C4-2B (cell line): ENCODE measurements around the gene POP7.

Experiments
- H3K27ac ChIP-seq: fragments of 450-650 bp; 2 replicates; pipeline ENCODE4 v1.5.1; 2017
- CTCF ChIP-seq: fragments of 450-650 bp; conservative IDR thresholded peaks from 2 replicates; pipeline ENCODE4 v1.5.1; 2017; ENCODE audit warnings: mild to moderate bottlenecking
- ZFX ChIP-seq: fragments of 450-650 bp; IDR thresholded peaks from 2 replicates; pipeline ENCODE4 v1.6.1; 2017

POP7 gene

GRCh38 chr7:100685631-100686145 lies 20.2 kb upstream of the POP7 start:
- TF ChIP-seq ZFX (no peak), CTCF (no peak)
- H3K27ac ChIP-seq = no peak overlapping the region

GRCh38 chr7:100686201-100686821 lies 19.6 kb upstream of the POP7 start:
- no peak overlapping the region for H3K27ac ChIP-seq
- TF ChIP-seq ZFX = no peak
- TF ChIP-seq CTCF = no peak

- TF ChIP-seq ZFX (no peak), CTCF (no peak)
- no peak overlapping the region for H3K27ac ChIP-seq
Observed at GRCh38 chr7:100686822-100687211, 19.1 kb upstream of the POP7 start.

- H3K27ac ChIP-seq = no peak overlapping the region
- TF ChIP-seq CTCF (no peak), ZFX (no peak)
Observed at GRCh38 chr7:100687261-100687660, 18.7 kb upstream of the POP7 start.

GRCh38 chr7:100687751-100688300 lies 18.1 kb upstream of the POP7 start:
- H3K27ac ChIP-seq = no peak overlapping the region
- TF ChIP-seq CTCF (no peak), ZFX (no peak)

GRCh38 chr7:100688326-100688860 lies 17.5 kb upstream of the POP7 start:
- no peak for TF ChIP-seq ZFX
- no peak for TF ChIP-seq CTCF
- H3K27ac ChIP-seq = no peak overlapping the region
